Endothelial cell of umbilical vein (primary cell): ENCODE measurements around the gene S100A16. TPM values are rescaled to one million over a fixed set of nuclear protein-coding genes. Genes with fewer than 3 reads are reported as not detected.
A peak's percentile ranks its signal among the peaks of the same experiment; 100 is the strongest.

Source experiments
- BruUV-seq: library from RNA; stranded (reverse); fragments of 400-500 nt; replicated peaks from 2 replicates; lab custom pipeline; 2021; lab: Mats Ljungman, UMichigan
- CTCF ChIA-PET: fragments of 300-600, 350-600 bp; sonication (Branson Sonifier 250); formaldehyde crosslinking; loops from one replicate; lab custom pipeline; 2021; ENCODE audit warnings: antibody characterized with exemption, inconsistent platforms; lab: Charles Lee
- POLR2A ChIA-PET: fragments of 300-600, 350-600 bp; sonication (Branson Sonifier 250); formaldehyde crosslinking; loops from one replicate; lab custom pipeline; 2021; ENCODE audit warnings: antibody characterized with exemption, inconsistent platforms; lab: Charles Lee
- DNase-seq: peaks from one replicate; pipeline ENCODE4 v3.0.0-alpha.2; 2011; ENCODE audit warnings: low read depth, low spot score
- FAIRE-seq: peaks from 2 replicates; lab custom pipeline; 2011; peaks lifted over from hg19 to GRCh38; lab: Jason Lieb, UNC
- H2AFZ ChIP-seq: 2 replicates; pipeline ENCODE4 v1.6.0; 2012; ENCODE audit warnings: low read depth, low read length, control low read depth, inconsistent platforms
- H3K27ac ChIP-seq: 2 replicates; pipeline ENCODE4 v1.5.1; 2011; ENCODE audit warnings: low read depth, mild to moderate bottlenecking, control low read depth, low read length, moderate library complexity; ENCODE audit not compliant: insufficient read depth
- H3K27me3 ChIP-seq, 2 experiments: 2 replicates each; pipeline versions ENCODE4 v1.6.0 to v1.6.1; 2011; ENCODE audit warnings: low read length in 2 of 2, mixed read lengths in 1 of 2; ENCODE audit not compliant: control insufficient read depth in 2 of 2, insufficient read depth in 2 of 2
- H3K36me3 ChIP-seq, 2 experiments: 2 replicates in 1 of 2; 3 replicates in 1 of 2; pipeline ENCODE4 v1.5.1; 2011; ENCODE audit warnings: low read length in 2 of 2, mild to moderate bottlenecking in 1 of 2, moderate library complexity in 1 of 2; ENCODE audit not compliant: control insufficient read depth in 2 of 2, insufficient read depth in 2 of 2; ENCODE audit errors: extremely low read depth in 1 of 2
- H3K4me1 ChIP-seq: 3 replicates; pipeline ENCODE4 v1.5.1; 2011; ENCODE audit warnings: mild to moderate bottlenecking, low read length; ENCODE audit not compliant: control insufficient read depth, insufficient read depth; ENCODE audit errors: extremely low read depth
- H3K4me2 ChIP-seq: 2 replicates; pipeline ENCODE4 v1.6.1; 2011; ENCODE audit warnings: low read length, control low read depth, mixed read lengths; ENCODE audit not compliant: insufficient read depth
- H3K4me3 ChIP-seq, 3 experiments: fragments of 200-600 bp in 1 of 3; sonication (generic), shearing (Covaris generic) in 1 of 3; replicated peaks in 1 of 3; 2 replicates each; pipeline ENCODE4 v1.5.1; 2011 to 2016; ENCODE audit warnings: control low read depth in 3 of 3, low read length in 3 of 3, mild to moderate bottlenecking in 2 of 3, inconsistent platforms in 1 of 3, low read depth in 1 of 3, moderate library complexity in 1 of 3; ENCODE audit not compliant: insufficient read depth in 1 of 3
- H3K79me2 ChIP-seq: 2 replicates; pipeline ENCODE4 v1.6.0; 2012; ENCODE audit warnings: low read length, inconsistent platforms; ENCODE audit not compliant: control insufficient read depth, insufficient read depth
- H3K9ac ChIP-seq: replicated peaks from 2 replicates; pipeline ENCODE3; 2011; ENCODE audit warnings: low read length, control low read depth; ENCODE audit not compliant: insufficient read depth; ENCODE audit errors: extremely low read depth
- H3K9me1 ChIP-seq: replicated peaks from 3 replicates; pipeline ENCODE4 v1.6.0; 2011; ENCODE audit warnings: mild to moderate bottlenecking, low read length; ENCODE audit not compliant: control insufficient read depth, insufficient read depth; ENCODE audit errors: extremely low read depth
- H3K9me3 ChIP-seq: replicated peaks from 2 replicates; pipeline ENCODE4 v1.5.1; 2012; ENCODE audit warnings: low read length, inconsistent platforms; ENCODE audit not compliant: control insufficient read depth, insufficient read depth
- H4K20me1 ChIP-seq: replicated peaks from 2 replicates; pipeline ENCODE3; 2011; ENCODE audit warnings: mild to moderate bottlenecking, low read length; ENCODE audit not compliant: control insufficient read depth, insufficient read depth; ENCODE audit errors: extremely low read depth
- CTCF ChIP-seq, 2 donors: IDR thresholded peaks; 1 replicate in 1 of 2; 2 replicates in 1 of 2; pipeline ENCODE4 v1.5.1; 2011; ENCODE audit warnings: low read length in 2 of 2, mild to moderate bottlenecking in 2 of 2, moderate library complexity in 2 of 2, control low read depth in 1 of 2, inconsistent platforms in 1 of 2, low read depth in 1 of 2; ENCODE audit not compliant: insufficient read depth in 1 of 2; ENCODE audit errors: extremely low read depth in 1 of 2
- EZH2 ChIP-seq: IDR thresholded peaks from 2 replicates; pipeline ENCODE4 v1.6.1; 2012; ENCODE audit warnings: borderline replicate concordance, low read depth, mild to moderate bottlenecking, moderate library complexity, low read length, inconsistent platforms; ENCODE audit not compliant: severe bottlenecking
- FOS ChIP-seq: IDR thresholded peaks from 2 replicates; pipeline ENCODE4 v1.6.1; 2011; ENCODE audit warnings: mild to moderate bottlenecking, low read length, moderate library complexity, borderline replicate concordance; ENCODE audit not compliant: insufficient read depth
- MYC ChIP-seq: IDR thresholded peaks from one replicate; pipeline ENCODE4 v1.6.1; 2011; ENCODE audit warnings: mild to moderate bottlenecking, low read depth, low read length
- POLR2A ChIP-seq: IDR thresholded peaks from 2 replicates; pipeline ENCODE4 v1.6.1; 2012; ENCODE audit warnings: low read depth, mild to moderate bottlenecking, control low read depth, low read length
- POLR2AphosphoS5 ChIP-seq: IDR thresholded peaks from 2 replicates; pipeline ENCODE4 v1.6.1; 2012; ENCODE audit warnings: low read depth, mild to moderate bottlenecking, control low read depth, low read length, moderate library complexity; ENCODE audit not compliant: insufficient read depth
- dilution Hi-C: fragments of 300-500 bp; cut with MboI; formaldehyde crosslinking; loops from one replicate; pipeline ENCODE4 v1.15.0; 2019; ENCODE audit warnings: low sequenced_read_pairs; ENCODE audit not compliant: extremely low pct_ligation_motif_present
- intact Hi-C: fragments of 100-400 bp; cut with micrococcal nuclease; formaldehyde crosslinking; loops from one replicate; pipeline ENCODE4 v1.10.0; 2022
- polyA plus RNA-seq, 4 experiments: library from polyadenylated mRNA; depleted of rRNA in 3 of 4; stranded (reverse) in 3 of 4; unstranded in 1 of 4; fragments of >200 nt; gene quantifications; 2 replicates each; pipeline versions ENCODE4 v1.2.1 to v1.2.3, GENCODE V29; 2011 to 2012; ENCODE audit warnings: missing spikeins in 1 of 4
- total RNA-seq: library from RNA; stranded (reverse); gene quantifications from 2 replicates; pipeline ENCODE4 v1.2.3, GENCODE V29; 2021

Gene S100A16
- total and polyA plus RNA-seq, 2 donors (not counting 3 experiments of a cell fraction or from before 2014, with no cell fraction given), result 701 to 1,770 TPM

GRCh38 chr1:153658400-153659174 is 45.6 kb upstream of the S100A16 start, which contains the start of gene SNAPIN:
Gene SNAPIN, plus strand, starts transcription at chr1:153658703. Its CDS starts 41 bp downstream, at chr1:153658744.
- intact Hi-C loops, result loop anchor here (1.0 to 2.0 kb wide), 5 partner anchors 24 to 147 kb away; partner anchors contain the start of gene CHTOP
- peak within 1 kb of the TSS; percentile 86 for H2AFZ ChIP-seq
- peak within 1 kb of the TSS; percentile 77 for H3K9ac ChIP-seq
- no peaks in the 10 kb centered on the region for H3K27me3 ChIP-seq
- no peaks in the 10 kb centered on the region for H3K9me3 ChIP-seq
- H3K4me1 ChIP-seq, result peaks cover 7% of the 10 kb centered on the region
- peaks cover 14 to 18% of the 10 kb centered on the region in 2 experiments for H3K36me3 ChIP-seq
- peak within 1 kb of the TSS; percentile 79 to 91 (median 83) for H3K4me3 ChIP-seq
- peak within 1 kb of the TSS; percentile 64 for H3K27ac ChIP-seq
- peaks cover 13% of the 10 kb centered on the region for H3K79me2 ChIP-seq
- DNase-seq, result peak; percentile 83
- ChIA-PET CTCF (interaction anchor here (1.0 to 2.2 kb wide), 6 partner anchors 16 to 148 kb away, joined by 3 to 13 read pairs (median 4); partner anchors contain the start of gene S100A13), POLR2A (interaction anchor here (0.6 to 1.3 kb wide), 3 partner anchors 10 to 25 kb away, joined by 3 to 4 read pairs (median 3); partner anchors contain the start of gene CHTOP)
- no TSS peak for BruUV-seq
- no peaks in the 10 kb centered on the region for H4K20me1 ChIP-seq
- no peak for TF ChIP-seq MYC
- no peak for TF ChIP-seq EZH2
- TF ChIP-seq FOS, result no peak
- peak; percentile 82 for TF ChIP-seq POLR2A
- peak in 1 of 2 donors; percentile 21 for TF ChIP-seq CTCF (IDR thresholded peaks at IDR 0.05; ENCODE audit: extremely low read depth in 1 of 2, insufficient read depth in 1 of 2, low read depth in 1 of 2, low read length in 2 of 2)
- peak; percentile 77 for TF ChIP-seq POLR2AphosphoS5
- no peaks in the 10 kb centered on the region for H3K9me1 ChIP-seq
- dilution Hi-C loops, result no loop called here
- FAIRE-seq, result peak; percentile 90
- H3K4me2 ChIP-seq, result peak within 1 kb of the TSS; percentile 90
